Measurements from ENCODE around the gene ARL15. TPM values are rescaled to one million over a fixed set of nuclear protein-coding genes. Genes with fewer than 3 reads are reported as not detected.

The ARL15 gene
- total and polyA plus RNA-seq, 2 of the 8 experiments (the other 6 are each of a cell fraction or from before 2014, with no cell fraction given) = 9.9 to 21.2 TPM

DNA sequence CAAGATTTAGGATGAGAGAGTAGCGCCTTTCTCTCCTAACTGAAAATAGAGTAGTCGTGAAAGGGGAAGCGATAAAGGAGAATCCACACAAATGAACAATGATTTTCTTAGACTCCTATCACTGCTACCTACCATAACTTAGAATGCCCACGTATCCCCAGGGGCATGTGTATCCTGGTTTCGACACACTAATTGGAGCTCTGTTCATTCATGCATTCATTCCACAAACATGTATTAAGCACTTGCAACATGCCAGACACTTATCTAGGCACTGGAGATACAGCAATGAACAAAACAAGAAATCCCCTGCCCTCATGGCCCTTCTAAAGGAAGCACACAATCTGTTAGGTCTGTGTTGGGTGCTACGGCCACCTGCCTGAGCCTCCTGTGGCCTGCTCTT lies 40.0 kb downstream of the ARL15 start:
- FAIRE-seq (no peak), DNase-seq (ENCODE audit: low read depth in 1 of 2, low spot score in 2 of 2) (no peak)
- no peak overlapping the region for H2BK12ac ChIP-seq (ENCODE audit: low read depth, low read length)
- no peak overlapping the region for H3K4me2 ChIP-seq (ENCODE audit: insufficient read depth in 1 of 2, low read depth in 2 of 2, low read length in 2 of 2)
- no peak overlapping the region for H3K4ac ChIP-seq (replicated peaks; ENCODE audit: insufficient read length, low read depth, low read length)
- peaks cover 0 to 7% of the 10 kb centered on the region in 2 experiments; a peak in 3 of 4 replicates for H3K79me2 ChIP-seq (ENCODE audit: control insufficient read depth in 1 of 2, insufficient read depth in 2 of 2, low read length in 2 of 2)
- H4K8ac ChIP-seq (ENCODE audit: extremely low read depth, insufficient read depth, low read length) = no peak overlapping the region
- no peaks in the 10 kb centered on the region for H3K23me2 ChIP-seq (ENCODE audit: low read depth, low read length)
- no peak overlapping the region for H2BK120ac ChIP-seq (replicated peaks; ENCODE audit: low read depth, low read length)
- no peak overlapping the region for H3K9ac ChIP-seq (replicated peaks in 1 of 4; ENCODE audit: extremely low read depth in 1 of 4, low read depth in 3 of 4, low read length in 3 of 4)
- no peaks in the 10 kb centered on the region for H3K27me3 ChIP-seq (replicated peaks in 1 of 4; ENCODE audit: control insufficient read depth in 3 of 4, extremely low read depth in 1 of 4, insufficient read depth in 3 of 4, low read length in 3 of 4)
- no peak overlapping the region for H3K27ac ChIP-seq (ENCODE audit: low read depth, low read length)
- H2AFZ ChIP-seq (ENCODE audit: low read length) = no peak overlapping the region
- ChIA-PET POLR2A (ENCODE audit: partially characterized antibody) (interaction anchor here (2.2 kb wide), 1 partner anchor 40 kb away, joined by 6 read pairs; the partner anchor contains the start of gene ARL15), CTCF (ENCODE audit: partially characterized antibody) (no interaction called here)
- TF ChIP-seq EZH2 (IDR thresholded peaks at IDR 0.05; ENCODE audit: low read depth, low read length, severe bottlenecking) = no peak
- no peak for TF ChIP-seq JUND (IDR thresholded peaks at IDR 0.05; ENCODE audit: low read length)
- TF ChIP-seq NANOG (IDR thresholded peaks at IDR 0.05; ENCODE audit: insufficient read depth, low read depth, low read length, poor library complexity, severe bottlenecking) = no peak
- no peak for TF ChIP-seq CTBP2 (IDR thresholded peaks at IDR 0.05; ENCODE audit: borderline replicate concordance, insufficient read depth, insufficient read length, low read length)
- no peak for TF ChIP-seq TAF1 (IDR thresholded peaks at IDR 0.05; ENCODE audit: low read depth, low read length)
- TF ChIP-seq PHF8 (conservative IDR thresholded peaks at IDR 0.05; ENCODE audit: low read depth, low read length) = no peak
- no peak for TF ChIP-seq SAP30 (IDR thresholded peaks at IDR 0.05; ENCODE audit: insufficient read depth, insufficient replicate concordance, low read length)
- TF ChIP-seq, protein P1, sequence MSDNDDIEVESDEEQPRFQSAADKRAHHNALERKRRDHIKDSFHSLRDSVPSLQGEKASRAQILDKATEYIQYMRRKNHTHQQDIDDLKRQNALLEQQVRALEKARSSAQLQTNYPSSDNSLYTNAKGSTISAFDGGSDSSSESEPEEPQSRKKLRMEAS (IDR thresholded peaks at IDR 0.05) = no peak
- TF ChIP-seq SIRT6 (IDR thresholded peaks at IDR 0.05; ENCODE audit: low read length) = no peak
- no peak for TF ChIP-seq RXRA (IDR thresholded peaks at IDR 0.05; ENCODE audit: insufficient read depth, low read depth, low read length)
- TF ChIP-seq GABPA (IDR thresholded peaks at IDR 0.05; ENCODE audit: borderline replicate concordance, insufficient read depth, low read length) = no peak
- no peak for TF ChIP-seq RBBP5 (IDR thresholded peaks at IDR 0.05; ENCODE audit: borderline replicate concordance, low read depth, low read length)
- peaks cover 7% of the 10 kb centered on the region for H3K79me1 ChIP-seq (ENCODE audit: low read depth, low read length)
- H3K18ac ChIP-seq (ENCODE audit: extremely low read depth, low read length) = no peak overlapping the region
- no peak overlapping the region for H4K91ac ChIP-seq (replicated peaks; ENCODE audit: insufficient read length, low read length)
- no peak overlapping the region for H2AK5ac ChIP-seq (ENCODE audit: low read depth, low read length)
- no peaks in the 10 kb centered on the region for H3K36me3 ChIP-seq (ENCODE audit: control insufficient read depth in 2 of 4, insufficient read depth in 4 of 4, low read length in 3 of 4)
- WGBS, 2 experiments (ENCODE audit: extremely low coverage in 1 of 2, insufficient coverage in 1 of 2, insufficient read length in 1 of 2, insufficient replicate concordance in 2 of 2, low coverage in 1 of 2, low lambda C conversion rate in 2 of 2, missing lambda C conversion rate in 1 of 2) = 75% methylated on average over 6 of the region's 6 CpGs; no CpG with 5 or more reads in 1 of the 2 experiments
- peaks cover 0 to 3% (median 0%) of the 10 kb centered on the region in 4 experiments; a peak in 1 of 7 replicates for H3K4me1 ChIP-seq (replicated peaks in 1 of 4; ENCODE audit: control insufficient read depth in 3 of 4, insufficient read depth in 4 of 4, low read length in 3 of 4)
- no peak overlapping the region for H4K5ac ChIP-seq (ENCODE audit: insufficient read length, low read depth, low read length)
- no peak overlapping the region for H3K56ac ChIP-seq (replicated peaks; ENCODE audit: insufficient read length, low read depth, low read length)
- H2BK15ac ChIP-seq (ENCODE audit: low read length) = no peak overlapping the region
- H3K4me3 ChIP-seq (ENCODE audit: extremely low read depth in 1 of 4, insufficient read depth in 2 of 4, low read depth in 3 of 4, low read length in 4 of 4) = no peak overlapping the region
- no peak overlapping the region for H3K14ac ChIP-seq (ENCODE audit: insufficient read length)
- H2BK20ac ChIP-seq (ENCODE audit: low read length) = no peak overlapping the region
- H3K9me3 ChIP-seq (ENCODE audit: insufficient read depth in 2 of 2, low read depth in 1 of 2, low read length in 1 of 2) = no peaks in the 10 kb centered on the region
- H2BK5ac ChIP-seq (ENCODE audit: low read depth, low read length) = no peak overlapping the region
- H4K20me1 ChIP-seq (replicated peaks in 1 of 2; ENCODE audit: control insufficient read depth in 1 of 2, insufficient read depth in 2 of 2, low read length in 2 of 2) = peaks cover 0 to 2% of the 10 kb centered on the region in 2 experiments
- H3K23ac ChIP-seq (ENCODE audit: insufficient read length) = no peak overlapping the region

All from H1 (cell line).